Ascending aorta (tissue), 2 donors: ENCODE measurements around the gene CACNA1G. TPM values are rescaled to one million over a fixed set of nuclear protein-coding genes. Genes with fewer than 3 reads are reported as not detected.

Source experiments
- DNase-seq, 2 donors: peaks; one replicate each; pipeline ENCODE4 v3.0.0-alpha.2; 2019; ENCODE audit warnings: low spot score in 2 of 2
- H3K27ac ChIP-seq, 2 donors: fragments of 200-600 bp; sonication (generic); one replicate each; pipeline ENCODE4 v1.5.1; 2016 to 2017; ENCODE audit warnings: mild to moderate bottlenecking in 1 of 2
- H3K27me3 ChIP-seq: fragments of 200-600 bp; sonication (generic); one replicate; pipeline ENCODE4 v1.5.1; 2017
- H3K36me3 ChIP-seq, 2 donors: fragments of 200-600 bp; sonication (generic); one replicate each; pipeline ENCODE4 v1.5.1; 2016
- H3K4me1 ChIP-seq, 2 donors: fragments of 200-600 bp; sonication (generic); one replicate each; pipeline ENCODE4 v1.5.1; 2016 to 2017; ENCODE audit warnings: mild to moderate bottlenecking in 1 of 2
- H3K4me3 ChIP-seq, 2 donors: fragments of 200-600 bp; sonication (generic); one replicate each; pipeline ENCODE4 v1.5.1; 2016 to 2017; ENCODE audit warnings: mild to moderate bottlenecking in 1 of 2
- H3K9me3 ChIP-seq, 2 donors: fragments of 200-600 bp; sonication (generic); one replicate each; pipeline ENCODE4 v1.5.1; 2016
- CTCF ChIP-seq, 3 experiments: fragments of 200-600 bp in 2 of 3; fragments of 450-650 bp in 1 of 3; sonication (generic) in 2 of 3; IDR thresholded peaks; one replicate each; pipeline ENCODE4 v1.5.1; 2016 to 2019; ENCODE audit warnings: antibody characterized with exemption in 3 of 3, mild to moderate bottlenecking in 1 of 3, moderate library complexity in 1 of 3
- intact Hi-C: fragments of 100-400 bp; cut with DNase I; formaldehyde crosslinking; loops from one replicate; pipeline ENCODE4 v1.15.1; 2023
- total RNA-seq: library from RNA; depleted of rRNA; stranded (reverse); fragments of >200 nt; gene quantifications from one replicate; pipeline ENCODE4 v1.1.0, GENCODE V29; 2016

Gene CACNA1G
- total RNA-seq, 1 donor from 2014 or later, result 1.2 TPM

DNA sequence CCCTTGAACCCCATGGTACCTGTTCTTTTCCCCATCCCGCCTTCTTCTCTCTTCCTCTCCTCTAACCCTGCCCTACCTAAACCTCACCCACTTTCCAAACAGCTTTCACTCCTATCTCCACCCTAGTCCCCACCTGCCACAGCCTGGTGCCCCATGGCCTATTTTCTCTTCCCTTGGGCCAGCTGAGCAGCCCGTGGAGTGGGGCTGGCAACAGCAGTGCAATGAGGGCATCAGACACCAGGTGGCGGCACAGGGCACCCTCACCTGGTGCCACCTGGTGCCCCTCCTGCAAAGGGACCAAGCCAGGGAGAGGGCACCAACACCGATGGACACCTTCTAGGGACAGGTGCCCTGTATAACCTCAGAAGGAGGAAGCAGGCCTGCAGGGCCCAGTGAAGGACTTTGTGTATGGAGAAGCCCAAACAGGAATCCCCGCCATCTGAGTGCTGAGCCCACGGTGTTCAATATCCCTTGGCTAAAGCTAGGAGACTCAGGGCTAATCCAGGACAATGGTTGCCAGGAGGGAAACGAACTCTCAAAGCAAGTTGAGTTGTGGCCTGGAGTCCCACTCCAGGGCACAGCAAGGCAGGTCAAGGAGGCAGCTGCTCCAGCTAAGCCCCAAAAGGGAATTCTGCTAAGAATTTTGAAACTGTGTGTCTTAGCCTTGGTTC is 70.1 kb downstream of the CACNA1G start:
- Histone ChIP-seq H3K36me3 (no peaks in the 10 kb centered on the region), H3K4me1 (peaks cover 6 to 7% of the 10 kb centered on the region in 2 donors), H3K4me3 (no peak overlapping the region), H3K27ac (no peak overlapping the region), H3K27me3 (no peaks in the 10 kb centered on the region), H3K9me3 (no peaks in the 10 kb centered on the region)
- intact Hi-C loops, result loop anchor here (2.0 to 5.0 kb wide), 4 partner anchors 50 to 148 kb away; partner anchors contain the start of gene CACNA1G
- no peak for DNase-seq
- peak; percentile 63 to 82 (median 78) for TF ChIP-seq CTCF (IDR thresholded peaks at IDR 0.05)

DNA sequence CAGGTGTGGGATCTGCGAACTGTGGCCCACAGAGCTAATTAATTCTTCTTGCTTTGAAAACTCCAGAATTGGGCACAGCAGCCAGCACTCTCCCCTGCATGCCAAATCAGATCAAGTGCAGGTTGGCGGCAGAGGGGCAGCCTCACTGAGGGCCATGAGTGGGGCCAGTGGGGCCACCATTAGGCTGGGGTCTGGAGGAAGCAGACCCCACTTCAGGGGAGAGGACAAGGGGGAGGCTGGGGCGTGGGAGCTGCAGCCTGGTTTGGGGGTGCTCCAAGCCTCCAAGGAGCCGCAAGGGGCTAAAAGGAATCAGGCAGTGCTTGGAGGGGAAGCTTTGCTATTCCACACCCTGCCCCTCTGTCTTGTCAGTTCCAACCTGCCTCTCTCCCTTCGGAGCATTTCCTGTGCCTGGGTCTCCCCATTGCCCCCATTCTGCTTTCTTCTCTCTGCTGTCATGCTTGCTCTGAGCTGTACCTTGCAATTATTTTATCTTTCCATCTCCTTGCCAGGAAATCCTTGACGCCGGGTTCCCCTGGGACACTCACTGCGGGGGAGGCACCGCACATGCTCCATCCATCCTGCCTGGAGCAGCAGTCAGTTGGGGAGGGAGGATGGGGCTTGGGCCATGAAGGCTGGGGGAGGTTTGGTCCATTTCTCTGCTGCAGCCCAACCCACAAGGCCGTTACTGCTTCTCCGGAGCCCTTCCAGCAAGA is 70.8 kb downstream of the CACNA1G start:
- DNase-seq, result no peak
- no peak overlapping the region for H3K27ac ChIP-seq
- no peaks in the 10 kb centered on the region for H3K36me3 ChIP-seq
- no peaks in the 10 kb centered on the region for H3K9me3 ChIP-seq
- no peak for TF ChIP-seq CTCF (IDR thresholded peaks at IDR 0.05)
- intact Hi-C loops, result loop anchor here (2.0 to 5.0 kb wide), 4 partner anchors 49 to 149 kb away; partner anchors contain the start of gene CACNA1G
- H3K4me3 ChIP-seq, result no peak overlapping the region
- H3K27me3 ChIP-seq, result no peaks in the 10 kb centered on the region
- peaks cover 7 to 9% of the 10 kb centered on the region in 2 donors for H3K4me1 ChIP-seq

DNA sequence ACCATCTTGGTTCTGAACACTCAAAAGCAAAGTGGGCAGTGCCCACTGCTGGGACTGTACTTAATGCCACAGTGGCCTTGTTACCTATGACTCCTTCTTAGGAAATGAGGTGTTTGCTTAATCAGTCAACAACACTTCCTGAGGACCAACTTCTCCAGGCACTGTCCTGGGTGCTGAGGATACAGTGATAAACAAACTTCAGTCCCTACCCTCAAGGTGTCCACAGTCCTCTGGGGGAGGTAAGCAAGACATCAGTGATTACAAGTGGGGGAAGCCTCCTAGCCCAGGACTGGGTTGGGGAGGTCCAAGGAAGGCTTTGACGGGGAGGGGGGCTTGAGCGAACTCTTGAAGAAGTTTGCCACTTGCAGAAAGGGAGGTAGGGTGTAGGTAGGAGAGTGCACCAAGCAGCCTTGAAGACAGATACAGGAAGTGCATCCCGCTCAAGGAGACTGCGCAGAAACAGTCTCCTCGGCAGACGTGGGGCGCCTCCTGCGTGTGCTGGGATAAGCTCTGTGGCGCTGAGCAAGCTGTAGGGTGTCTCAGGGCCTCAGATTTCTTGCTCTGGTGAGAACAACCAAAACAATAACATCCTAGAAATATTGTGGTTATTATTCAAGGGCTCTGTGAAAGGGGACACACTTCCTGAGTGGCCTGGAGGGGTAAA is 71.5 kb downstream of the CACNA1G start:
- H3K27me3 ChIP-seq, result no peaks in the 10 kb centered on the region
- H3K36me3 ChIP-seq, result no peaks in the 10 kb centered on the region
- H3K9me3 ChIP-seq, result no peaks in the 10 kb centered on the region
- DNase-seq, result no peak
- peaks cover 7 to 11% of the 10 kb centered on the region in 2 donors for H3K4me1 ChIP-seq
- no peak for TF ChIP-seq CTCF (IDR thresholded peaks at IDR 0.05)
- no peak overlapping the region for H3K4me3 ChIP-seq
- no peak overlapping the region for H3K27ac ChIP-seq
- intact Hi-C loops, result loop anchor here (2.0 to 5.0 kb wide), 4 partner anchors 49 to 149 kb away; partner anchors contain the start of gene CACNA1G

GRCh38 chr17:50632637-50633036 is 72.1 kb downstream of the CACNA1G start:
- Histone ChIP-seq H3K27ac (no peak overlapping the region), H3K4me3 (no peak overlapping the region), H3K4me1 (peaks cover 7 to 11% of the 10 kb centered on the region in 2 donors), H3K27me3 (no peaks in the 10 kb centered on the region), H3K9me3 (no peaks in the 10 kb centered on the region), H3K36me3 (no peaks in the 10 kb centered on the region)
- DNase-seq, result no peak
- TF ChIP-seq CTCF (IDR thresholded peaks at IDR 0.05), result no peak
- intact Hi-C loops, result loop anchor here (5.0 kb wide), 1 partner anchor 70 kb away; the partner anchor contains the start of gene CACNA1G

DNA sequence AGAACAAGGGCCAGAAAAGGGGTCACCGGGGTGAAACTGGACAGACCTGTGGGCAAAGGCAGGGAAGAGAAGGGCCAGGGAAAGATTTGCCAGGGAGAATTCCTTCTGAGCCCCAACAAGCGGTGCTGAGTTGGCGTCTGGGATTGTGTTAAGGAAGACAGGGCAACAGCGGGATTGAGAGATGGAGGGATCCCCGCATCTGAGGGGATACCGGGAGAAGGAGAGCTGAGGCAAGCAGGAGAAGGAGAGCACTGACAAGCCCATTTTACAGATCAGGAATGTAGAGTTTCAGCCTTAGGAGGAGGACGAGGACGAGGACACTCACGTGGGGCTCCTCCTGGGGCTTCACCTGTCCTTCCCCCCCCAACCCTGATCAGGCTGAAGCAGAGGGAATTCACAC is 73.2 kb downstream of the CACNA1G start:
- Histone ChIP-seq H3K4me1 (peaks cover 8 to 18% of the 10 kb centered on the region in 2 donors), H3K36me3 (no peaks in the 10 kb centered on the region), H3K27me3 (no peaks in the 10 kb centered on the region), H3K27ac (no peak overlapping the region), H3K9me3 (no peaks in the 10 kb centered on the region), H3K4me3 (no peak overlapping the region)
- TF ChIP-seq CTCF (IDR thresholded peaks at IDR 0.05), result no peak
- intact Hi-C loops, result loop anchor here (5.0 kb wide), 1 partner anchor 71 kb away; the partner anchor contains the start of gene CACNA1G
- DNase-seq, result no peak
